ENCODE measurements around the gene LMBRD1. TPM values are rescaled to one million over a fixed set of nuclear protein-coding genes. Genes with fewer than 3 reads are reported as not detected.

The LMBRD1 gene
- total and polyA plus RNA-seq, 2 donors from 2014 or later, result 91.3 to 102 TPM

GRCh38 chr6:69763763-69764162, 33.0 kb downstream of the LMBRD1 start:
- Histone ChIP-seq H3K27ac (ENCODE audit: low read depth in 2 of 2, low read length in 2 of 2) (no peak overlapping the region), H3K9ac (ENCODE audit: low read length in 3 of 3) (no peak overlapping the region), H3K9me3 (ENCODE audit: control insufficient read depth in 2 of 3, insufficient read depth in 1 of 3, low read length in 3 of 3) (no peaks in the 10 kb centered on the region), H3K36me3 (ENCODE audit: control insufficient read depth in 2 of 3, insufficient read depth in 3 of 3, low read length in 3 of 3) (no peaks in the 10 kb centered on the region), H3K4me1 (ENCODE audit: control insufficient read depth in 2 of 3, insufficient read depth in 2 of 3, low read depth in 1 of 3, low read length in 3 of 3) (no peaks in the 10 kb centered on the region), H3K4me3 (ENCODE audit: low read length in 3 of 3) (no peak overlapping the region), H3K27me3 (ENCODE audit: control insufficient read depth, insufficient read depth, low read length) (no peaks in the 10 kb centered on the region)
- TF ChIP-seq CTCF (IDR thresholded peaks at IDR 0.05; ENCODE audit: borderline replicate concordance, extremely low read depth, insufficient read depth), result no peak
- intact Hi-C loops (cut with DNase I), result no loop called here
- no peak for DNase-seq
- no peak for FAIRE-seq

GRCh38 chr6:69761853-69762252, 35.0 kb downstream of the LMBRD1 start:
- Histone ChIP-seq H3K4me1 (ENCODE audit: control insufficient read depth in 2 of 3, insufficient read depth in 2 of 3, low read depth in 1 of 3, low read length in 3 of 3) (no peaks in the 10 kb centered on the region), H3K9ac (ENCODE audit: low read length in 3 of 3) (no peak overlapping the region), H3K27me3 (ENCODE audit: control insufficient read depth, insufficient read depth, low read length) (no peaks in the 10 kb centered on the region), H3K36me3 (ENCODE audit: control insufficient read depth in 2 of 3, insufficient read depth in 3 of 3, low read length in 3 of 3) (no peaks in the 10 kb centered on the region), H3K4me3 (ENCODE audit: low read length in 3 of 3) (no peak overlapping the region), H3K9me3 (ENCODE audit: control insufficient read depth in 2 of 3, insufficient read depth in 1 of 3, low read length in 3 of 3) (no peaks in the 10 kb centered on the region), H3K27ac (ENCODE audit: low read depth in 2 of 2, low read length in 2 of 2) (no peak overlapping the region)
- DNase-seq (no peak), FAIRE-seq (no peak)
- intact Hi-C loops (cut with DNase I), result no loop called here
- no peak for TF ChIP-seq CTCF (IDR thresholded peaks at IDR 0.05; ENCODE audit: borderline replicate concordance, extremely low read depth, insufficient read depth)

- H3K9me3 ChIP-seq (ENCODE audit: control insufficient read depth in 2 of 3, insufficient read depth in 1 of 3, low read length in 3 of 3), result no peaks in the 10 kb centered on the region
- no peak for FAIRE-seq
- H3K4me3 ChIP-seq (ENCODE audit: low read length in 3 of 3), result no peak overlapping the region
- no peak overlapping the region for H3K27ac ChIP-seq (ENCODE audit: low read depth in 2 of 2, low read length in 2 of 2)
- H3K27me3 ChIP-seq (ENCODE audit: control insufficient read depth, insufficient read depth, low read length), result no peaks in the 10 kb centered on the region
- no peaks in the 10 kb centered on the region for H3K36me3 ChIP-seq (ENCODE audit: control insufficient read depth in 2 of 3, insufficient read depth in 3 of 3, low read length in 3 of 3)
- H3K4me1 ChIP-seq (ENCODE audit: control insufficient read depth in 2 of 3, insufficient read depth in 2 of 3, low read depth in 1 of 3, low read length in 3 of 3), result no peaks in the 10 kb centered on the region
- DNase-seq, result no peak
- intact Hi-C loops (cut with DNase I), result no loop called here
- no peak for TF ChIP-seq CTCF (IDR thresholded peaks at IDR 0.05; ENCODE audit: borderline replicate concordance, extremely low read depth, insufficient read depth)
- H3K9ac ChIP-seq (ENCODE audit: low read length in 3 of 3), result no peak overlapping the region
These were observed 38.6 kb downstream of the LMBRD1 start for GRCh38 chr6:69758214-69758613.

- TF ChIP-seq CTCF (IDR thresholded peaks at IDR 0.05; ENCODE audit: borderline replicate concordance, extremely low read depth, insufficient read depth), result no peak
- Histone ChIP-seq H3K9me3 (ENCODE audit: control insufficient read depth in 2 of 3, insufficient read depth in 1 of 3, low read length in 3 of 3) (no peaks in the 10 kb centered on the region), H3K36me3 (ENCODE audit: control insufficient read depth in 2 of 3, insufficient read depth in 3 of 3, low read length in 3 of 3) (no peaks in the 10 kb centered on the region), H3K27me3 (ENCODE audit: control insufficient read depth, insufficient read depth, low read length) (no peaks in the 10 kb centered on the region), H3K4me3 (ENCODE audit: low read length in 3 of 3) (no peak overlapping the region), H3K9ac (ENCODE audit: low read length in 3 of 3) (no peak overlapping the region), H3K27ac (ENCODE audit: low read depth in 2 of 2, low read length in 2 of 2) (no peak overlapping the region), H3K4me1 (ENCODE audit: control insufficient read depth in 2 of 3, insufficient read depth in 2 of 3, low read depth in 1 of 3, low read length in 3 of 3) (no peaks in the 10 kb centered on the region)
- DNase-seq (no peak), FAIRE-seq (no peak)
- intact Hi-C loops (cut with DNase I), result no loop called here
These were observed 39.9 kb downstream of the LMBRD1 start for GRCh38 chr6:69756907-69757306.
